Karpas-422 (cell line): ENCODE results near the gene PARP12. TPM values are rescaled to one million over a fixed set of nuclear protein-coding genes. Genes with fewer than 3 reads are reported as not detected.

Source experiments
- DNase-seq: peaks from one replicate; pipeline ENCODE4 v3.0.0-alpha.2; 2015
- H2AFZ ChIP-seq: fragments of 200-600 bp; sonication (generic); 2 replicates; pipeline ENCODE4 v1.6.1; 2014; ENCODE audit warnings: antibody characterized with exemption, low read length, mixed read lengths
- H3K27ac ChIP-seq: fragments of 200-600 bp; sonication (generic); 2 replicates; pipeline ENCODE4 v1.5.1; 2014; ENCODE audit warnings: mild to moderate bottlenecking, low read length, moderate library complexity
- H3K27me3 ChIP-seq: fragments of 200-600 bp; sonication (generic); 2 replicates; pipeline ENCODE4 v1.6.1; 2014; ENCODE audit warnings: low read length, mixed read lengths
- H3K36me3 ChIP-seq: fragments of 200-600 bp; sonication (generic); 2 replicates; pipeline ENCODE4 v1.6.1; 2014; ENCODE audit warnings: low read length, mixed read lengths; ENCODE audit not compliant: insufficient read depth
- H3K4me1 ChIP-seq: fragments of 200-600 bp; sonication (generic); 2 replicates; pipeline ENCODE4 v1.6.1; 2014; ENCODE audit warnings: mild to moderate bottlenecking, low read length, mixed read lengths
- H3K4me2 ChIP-seq: fragments of 200-600 bp; sonication (generic); 2 replicates; pipeline ENCODE4 v1.6.1; 2014; ENCODE audit warnings: low read length, low read depth, mild to moderate bottlenecking; ENCODE audit not compliant: poor library complexity, severe bottlenecking
- H3K4me3 ChIP-seq: fragments of 200-600 bp; sonication (generic); 2 replicates; pipeline ENCODE4 v1.5.1; 2014; ENCODE audit warnings: mild to moderate bottlenecking, antibody characterized with exemption, low read length, mixed read lengths
- H3K79me2 ChIP-seq: fragments of 200-600 bp; sonication (generic); 2 replicates; pipeline ENCODE4 v1.6.1; 2014; ENCODE audit warnings: mild to moderate bottlenecking, low read length, mixed read lengths
- H3K9ac ChIP-seq: fragments of 200-600 bp; sonication (generic); 2 replicates; pipeline ENCODE4 v1.6.0; 2014; ENCODE audit warnings: low read length
- H3K9me2 ChIP-seq: fragments of 200-600 bp; sonication (generic), shearing (Covaris generic); replicated peaks from 2 replicates; pipeline ENCODE4 v1.6.0; 2014; ENCODE audit warnings: mild to moderate bottlenecking, low read length, moderate library complexity; ENCODE audit not compliant: insufficient read depth
- H3K9me3 ChIP-seq: fragments of 300-700, 200-600 bp; sonication (generic); 2 replicates; pipeline ENCODE4 v1.6.1; 2014; ENCODE audit warnings: low read length, mixed read lengths
- H4K20me1 ChIP-seq: fragments of 200-600 bp; sonication (generic); 2 replicates; pipeline ENCODE4 v1.6.1; 2014; ENCODE audit warnings: mild to moderate bottlenecking, antibody characterized with exemption, low read length, low read depth; ENCODE audit not compliant: insufficient read depth
- total RNA-seq: library from RNA; depleted of rRNA; stranded (reverse); fragments of >200 nt; shearing (Covaris generic); gene quantifications from 2 replicates; pipeline ENCODE4 v1.2.3, GENCODE V29; 2014; ENCODE audit warnings: low replicate concordance

PARP12 gene
- total RNA-seq, 1 experiment from 2014 or later = 24.4 TPM

GRCh38 chr7:140067052-140067451, 4.3 kb upstream of the PARP12 start:
- Histone ChIP-seq H3K79me2 (peaks cover 3% of the 10 kb centered on the region; the same call in 1 of the 2 replicates), H3K4me2 (no peak overlapping the region), H2AFZ (no peak overlapping the region), H4K20me1 (no peaks in the 10 kb centered on the region), H3K27ac (no peak overlapping the region), H3K36me3 (no peaks in the 10 kb centered on the region), H3K9ac (no peak overlapping the region), H3K27me3 (peaks cover 5% of the 10 kb centered on the region; the same call in 1 of the 2 replicates), H3K9me2 (no peaks in the 10 kb centered on the region), H3K4me3 (no peak overlapping the region), H3K4me1 (peaks cover 8% of the 10 kb centered on the region), H3K9me3 (peaks cover 14% of the 10 kb centered on the region)
- DNase-seq = no peak

GRCh38 chr7:140062118-140062527, 628 bp downstream of the PARP12 start:
- H2AFZ ChIP-seq = peak overlapping the region; percentile 99

GRCh38 chr7:140061607-140061930, 1.2 kb downstream of the PARP12 start:
- peak overlapping the region; percentile 88 for H3K4me2 ChIP-seq
- H3K36me3 ChIP-seq = no peaks in the 10 kb centered on the region
- peaks cover 26% of the 10 kb centered on the region for H3K4me1 ChIP-seq
- H3K79me2 ChIP-seq = peaks cover 33% of the 10 kb centered on the region
- H3K27ac ChIP-seq = no peak overlapping the region
- DNase-seq = no peak
- peaks cover under 1% of the 10 kb centered on the region; the same call in 1 of the 2 replicates for H3K27me3 ChIP-seq
- H3K4me3 ChIP-seq = peak overlapping the region; percentile 92
- H3K9me2 ChIP-seq = no peaks in the 10 kb centered on the region
- peaks cover 5% of the 10 kb centered on the region for H3K9me3 ChIP-seq
- H4K20me1 ChIP-seq = no peaks in the 10 kb centered on the region; the same call in 1 of the 2 replicates
- H3K9ac ChIP-seq = peak overlapping the region; percentile 75
- peak overlapping the region; percentile 99; the same call in 1 of the 2 replicates for H2AFZ ChIP-seq

More at GRCh38 chr7:140062118-140062527, 628 bp downstream of the PARP12 start:
- H3K79me2 ChIP-seq = peaks cover 33% of the 10 kb centered on the region
- no peaks in the 10 kb centered on the region; the same call in 1 of the 2 replicates for H4K20me1 ChIP-seq
- H3K9ac ChIP-seq = peak overlapping the region; percentile 75
- H3K4me2 ChIP-seq = peak overlapping the region; percentile 88
- H3K27me3 ChIP-seq = peaks cover 5% of the 10 kb centered on the region; the same call in 1 of the 2 replicates
- H3K36me3 ChIP-seq = no peaks in the 10 kb centered on the region
- H3K9me3 ChIP-seq = peaks cover 10% of the 10 kb centered on the region
- peaks cover 21% of the 10 kb centered on the region for H3K4me1 ChIP-seq
- H3K4me3 ChIP-seq = peak overlapping the region; percentile 92
- no peak overlapping the region for H3K27ac ChIP-seq
- H3K9me2 ChIP-seq = no peaks in the 10 kb centered on the region
- peak; percentile 53 for DNase-seq

GRCh38 chr7:140060788-140061606, 1.8 kb downstream of the PARP12 start:
- Histone ChIP-seq H3K27me3 (no peaks in the 10 kb centered on the region), H3K79me2 (peaks cover 33% of the 10 kb centered on the region), H3K4me3 (peak overlapping the region; percentile 92; the same call in 1 of the 2 replicates), H3K36me3 (no peaks in the 10 kb centered on the region), H3K4me1 (peaks cover 28% of the 10 kb centered on the region), H3K4me2 (peak overlapping the region; percentile 88), H3K9me3 (no peaks in the 10 kb centered on the region), H3K9ac (peak overlapping the region; percentile 75; the same call in 1 of the 2 replicates), H2AFZ (no peak overlapping the region), H4K20me1 (no peaks in the 10 kb centered on the region; the same call in 1 of the 2 replicates), H3K9me2 (no peaks in the 10 kb centered on the region), H3K27ac (no peak overlapping the region)
- DNase-seq = no peak

GRCh38 chr7:140060243-140060630, 2.5 kb downstream of the PARP12 start:
- Histone ChIP-seq H3K4me2 (no peak overlapping the region), H3K4me3 (no peak overlapping the region), H3K9ac (no peak overlapping the region), H3K27me3 (no peaks in the 10 kb centered on the region), H3K9me2 (no peaks in the 10 kb centered on the region), H3K27ac (no peak overlapping the region), H2AFZ (no peak overlapping the region), H3K9me3 (no peaks in the 10 kb centered on the region), H3K79me2 (peaks cover 33% of the 10 kb centered on the region), H3K4me1 (peaks cover 28% of the 10 kb centered on the region), H4K20me1 (no peaks in the 10 kb centered on the region; the same call in 1 of the 2 replicates), H3K36me3 (no peaks in the 10 kb centered on the region)
- DNase-seq = no peak

GRCh38 chr7:140059273-140060242, 3.2 kb downstream of the PARP12 start:
- Histone ChIP-seq H3K27me3 (no peaks in the 10 kb centered on the region), H3K27ac (no peak overlapping the region), H3K4me3 (no peak overlapping the region), H4K20me1 (no peaks in the 10 kb centered on the region; the same call in 1 of the 2 replicates), H3K36me3 (no peaks in the 10 kb centered on the region), H2AFZ (no peak overlapping the region), H3K9me3 (no peaks in the 10 kb centered on the region), H3K9me2 (no peaks in the 10 kb centered on the region), H3K9ac (no peak overlapping the region), H3K4me1 (peaks cover 28% of the 10 kb centered on the region), H3K79me2 (peaks cover 33% of the 10 kb centered on the region), H3K4me2 (no peak overlapping the region)
- DNase-seq = no peak

- Histone ChIP-seq H3K27me3 (no peaks in the 10 kb centered on the region), H3K79me2 (peaks cover 33% of the 10 kb centered on the region), H3K27ac (no peak overlapping the region), H4K20me1 (no peaks in the 10 kb centered on the region; the same call in 1 of the 2 replicates), H3K4me3 (no peak overlapping the region), H3K9ac (no peak overlapping the region), H3K9me3 (no peaks in the 10 kb centered on the region), H3K9me2 (no peaks in the 10 kb centered on the region), H3K4me2 (no peak overlapping the region), H3K4me1 (peaks cover 33% of the 10 kb centered on the region), H2AFZ (no peak overlapping the region), H3K36me3 (0 out of 2 replicates have a peak, but pooled peaks cover 3% of the 10 kb centered on the region)
- DNase-seq = no peak
These were observed 4.2 kb downstream of the PARP12 start for GRCh38 chr7:140058517-140058916.
